Progenitor cell of endocrine pancreas (in vitro differentiated cells): Measurements from ENCODE around the gene IL10. TPM values are rescaled to one million over a fixed set of nuclear protein-coding genes. Genes with fewer than 3 reads are reported as not detected.

Experiments used
- DNase-seq: peaks from one replicate; pipeline ENCODE4 v3.0.0; 2021; ENCODE audit warnings: low spot score; ENCODE audit not compliant: unreplicated experiment
- H3K27ac Mint-ChIP-seq: 2 replicates; pipeline ENCODE4 v1.8.0; 2021; ENCODE audit warnings: mild to moderate bottlenecking, moderate library complexity, mixed read lengths
- H3K27me3 Mint-ChIP-seq: 2 replicates; pipeline ENCODE4 v1.8.0; 2021; ENCODE audit warnings: mixed read lengths
- H3K36me3 Mint-ChIP-seq: 2 replicates; pipeline ENCODE4 v1.8.0; 2022; ENCODE audit warnings: mixed read lengths; ENCODE audit not compliant: insufficient read depth
- H3K4me1 Mint-ChIP-seq: 2 replicates; pipeline ENCODE4 v1.8.0; 2021; ENCODE audit warnings: low read depth, mixed read lengths
- H3K4me3 Mint-ChIP-seq: 2 replicates; pipeline ENCODE4 v1.8.0; 2021; ENCODE audit warnings: low read depth, mild to moderate bottlenecking, moderate library complexity, mixed read lengths
- H3K9me3 Mint-ChIP-seq: 2 replicates; pipeline ENCODE4 v1.8.0; 2021; ENCODE audit warnings: low read depth, mixed read lengths
- CTCF ChIP-seq: fragments of 200-600 bp; sonication (generic); IDR thresholded peaks from one replicate; pipeline ENCODE4 v1.5.0; 2021; ENCODE audit warnings: antibody characterized with exemption, mild to moderate bottlenecking; ENCODE audit not compliant: unreplicated experiment
- total RNA-seq: library from RNA; stranded (reverse); gene quantifications from 2 replicates; pipeline ENCODE4 v1.2.1, GENCODE V29; 2021

IL10 gene
- total RNA-seq, 1 donor from 2014 or later, result not detected

- Mint-ChIP-seq H3K4me1 (peaks cover 11% of the 10 kb centered on the region), H3K36me3 (no peaks in the 10 kb centered on the region), H3K9me3 (no peaks in the 10 kb centered on the region), H3K27me3 (no peaks in the 10 kb centered on the region), H3K27ac (no peak overlapping the region), H3K4me3 (no peak overlapping the region)
- no peak for DNase-seq
- no peak for TF ChIP-seq CTCF
Measured at GRCh38 chr1:206723805-206724472, 48.4 kb downstream of the IL10 start.

- TF ChIP-seq CTCF, result no peak
- Mint-ChIP-seq H3K36me3 (no peaks in the 10 kb centered on the region), H3K9me3 (no peaks in the 10 kb centered on the region), H3K27ac (peak overlapping the region; percentile 53), H3K27me3 (no peaks in the 10 kb centered on the region), H3K4me3 (no peak overlapping the region), H3K4me1 (peaks cover 11% of the 10 kb centered on the region)
- no peak for DNase-seq
Measured at GRCh38 chr1:206723462-206723804, 48.9 kb downstream of the IL10 start.

- Mint-ChIP-seq H3K9me3 (no peaks in the 10 kb centered on the region), H3K36me3 (no peaks in the 10 kb centered on the region)
- no peak for TF ChIP-seq CTCF
Measured at GRCh38 chr1:206722751-206723461, 49.4 kb downstream of the IL10 start.

GRCh38 chr1:206721454-206721853, 50.8 kb downstream of the IL10 start:
- H3K4me1 Mint-ChIP-seq, result peaks cover 11% of the 10 kb centered on the region
- no peaks in the 10 kb centered on the region for H3K36me3 Mint-ChIP-seq
- no peak overlapping the region for H3K4me3 Mint-ChIP-seq
- no peak overlapping the region for H3K27ac Mint-ChIP-seq
- no peaks in the 10 kb centered on the region for H3K9me3 Mint-ChIP-seq
- H3K27me3 Mint-ChIP-seq, result no peaks in the 10 kb centered on the region
- no peak for TF ChIP-seq CTCF
- DNase-seq, result no peak

More at GRCh38 chr1:206722751-206723461, 49.4 kb downstream of the IL10 start:
- no peak for DNase-seq
- Mint-ChIP-seq H3K27me3 (no peaks in the 10 kb centered on the region), H3K27ac (no peak overlapping the region), H3K4me1 (peaks cover 11% of the 10 kb centered on the region), H3K4me3 (no peak overlapping the region)

- no peak for DNase-seq
- peaks cover 12% of the 10 kb centered on the region for H3K4me1 Mint-ChIP-seq
Measured at GRCh38 chr1:206719169-206719839, 53.0 kb downstream of the IL10 start.

More at GRCh38 chr1:206719169-206719839, 53.0 kb downstream of the IL10 start:
- no peaks in the 10 kb centered on the region for H3K9me3 Mint-ChIP-seq
- no peak overlapping the region for H3K4me3 Mint-ChIP-seq
- H3K36me3 Mint-ChIP-seq, result no peaks in the 10 kb centered on the region
- no peak overlapping the region for H3K27ac Mint-ChIP-seq
- H3K27me3 Mint-ChIP-seq, result no peaks in the 10 kb centered on the region
- no peak for TF ChIP-seq CTCF
